GM21381 (cell line): ENCODE data around the gene HRH2.
"Not testable (repeated sequence)": the region's sequence is repeated elsewhere in the genome, so short reads cannot be mapped to it uniquely, and the experiment has no call there.

Source experiments
- ATAC-seq: cut with Tn5 transposase; IDR thresholded peaks from one replicate; pipeline ENCODE4 v1.9.1; 2021; ENCODE audit warnings: mild to moderate bottlenecking, moderate library complexity; ENCODE audit not compliant: unreplicated experiment

The HRH2 gene

DNA sequence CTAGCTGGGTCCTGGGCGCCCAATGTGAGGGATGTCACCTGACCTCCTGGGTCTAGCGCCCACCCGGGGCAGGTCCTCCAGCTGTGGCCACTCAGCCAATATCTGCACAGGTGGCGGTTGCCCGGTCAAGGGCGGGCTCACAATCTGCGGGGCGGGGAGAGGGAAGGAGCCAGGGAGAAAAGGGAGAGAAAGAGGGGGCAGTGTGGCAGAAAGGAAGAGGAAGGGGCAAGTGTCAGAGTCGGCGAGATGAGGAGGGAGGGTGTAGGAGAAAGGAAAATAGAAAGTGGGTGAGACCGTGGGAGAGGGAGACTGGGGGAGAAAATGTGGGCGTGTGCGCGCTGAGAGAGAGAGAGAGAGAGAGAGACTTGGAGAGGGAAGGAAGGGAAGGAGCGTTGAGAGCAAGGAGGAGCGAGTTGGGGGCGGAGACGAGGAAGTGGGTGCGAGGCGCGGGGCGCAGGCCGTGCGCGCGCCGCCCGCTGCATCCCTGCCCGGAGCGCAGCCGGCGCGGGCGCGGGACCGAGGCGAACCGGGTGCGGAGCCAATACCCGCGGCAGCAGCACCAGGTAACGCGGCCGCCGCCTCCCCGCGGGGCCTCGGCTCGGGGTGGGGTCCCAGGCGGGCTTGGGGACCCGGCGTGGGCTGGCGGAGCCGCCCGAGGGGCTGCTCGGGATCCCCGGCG is at the start of gene HRH2:
Gene HRH2, plus strand, starts transcription at position 479 of the 679 bp plus-strand sequence. CDS start 25,163 bp downstream, outside the sequence.
- ATAC-seq, result no peak

DNA sequence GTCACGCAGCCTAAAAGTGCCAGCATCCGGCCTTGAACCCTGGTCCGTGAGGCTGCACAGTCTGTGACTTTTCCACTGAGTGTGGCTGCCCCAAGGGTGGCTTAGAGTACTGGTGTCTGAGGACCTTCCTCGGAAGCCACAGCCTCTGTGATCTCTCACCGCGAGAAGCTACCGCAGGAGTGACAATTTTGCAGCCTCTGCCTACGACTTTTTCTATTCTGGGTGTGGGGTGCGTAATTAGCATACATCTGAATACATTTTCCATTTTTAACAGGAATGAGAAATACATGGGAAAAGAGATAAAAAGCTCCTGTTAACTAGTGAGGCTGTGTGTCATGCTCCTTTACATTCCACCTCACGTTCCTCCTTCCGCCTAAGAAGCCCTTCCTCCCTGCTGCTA is 48.3 kb upstream of the HRH2 start:
- no peak for ATAC-seq

DNA sequence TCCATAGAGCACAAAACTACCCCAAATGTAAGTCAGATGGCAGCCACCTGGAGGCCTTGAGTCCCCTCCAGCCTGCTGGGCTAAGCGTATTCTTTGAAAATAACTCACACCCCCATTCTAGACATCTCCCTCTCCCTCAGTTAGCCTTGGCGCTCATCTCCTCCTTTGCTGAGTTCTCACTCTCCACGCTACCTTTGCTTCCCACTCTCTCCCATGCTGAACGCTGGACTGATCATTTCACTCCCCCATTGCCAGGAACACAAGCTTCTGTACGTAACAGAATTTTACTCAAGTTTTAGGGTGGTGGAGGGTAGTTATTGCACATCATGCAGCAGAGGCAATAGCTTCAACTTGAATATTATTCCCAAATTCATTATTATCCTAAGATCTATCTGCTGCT is 47.5 kb upstream of the HRH2 start:
- ATAC-seq, result no peak

DNA sequence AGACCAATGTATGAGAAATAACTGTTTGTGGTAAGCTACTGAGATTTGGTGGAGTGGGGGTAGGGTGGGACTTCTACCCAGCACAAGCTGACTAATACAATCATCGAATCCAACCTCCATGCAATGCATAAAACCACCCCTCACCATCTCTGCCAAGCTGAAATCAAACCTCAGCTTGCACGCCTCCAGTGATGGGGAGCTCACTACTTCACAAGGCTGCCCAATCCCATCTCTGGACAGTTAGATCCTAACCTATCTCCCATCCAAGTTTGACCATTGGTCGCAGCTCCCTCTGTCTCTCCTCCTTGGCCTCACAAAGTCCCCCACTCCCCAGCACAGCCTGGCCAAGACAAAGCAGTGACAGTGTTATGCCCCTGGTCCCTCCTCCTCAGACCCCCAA is 47.0 kb upstream of the HRH2 start:
- no peak for ATAC-seq

DNA sequence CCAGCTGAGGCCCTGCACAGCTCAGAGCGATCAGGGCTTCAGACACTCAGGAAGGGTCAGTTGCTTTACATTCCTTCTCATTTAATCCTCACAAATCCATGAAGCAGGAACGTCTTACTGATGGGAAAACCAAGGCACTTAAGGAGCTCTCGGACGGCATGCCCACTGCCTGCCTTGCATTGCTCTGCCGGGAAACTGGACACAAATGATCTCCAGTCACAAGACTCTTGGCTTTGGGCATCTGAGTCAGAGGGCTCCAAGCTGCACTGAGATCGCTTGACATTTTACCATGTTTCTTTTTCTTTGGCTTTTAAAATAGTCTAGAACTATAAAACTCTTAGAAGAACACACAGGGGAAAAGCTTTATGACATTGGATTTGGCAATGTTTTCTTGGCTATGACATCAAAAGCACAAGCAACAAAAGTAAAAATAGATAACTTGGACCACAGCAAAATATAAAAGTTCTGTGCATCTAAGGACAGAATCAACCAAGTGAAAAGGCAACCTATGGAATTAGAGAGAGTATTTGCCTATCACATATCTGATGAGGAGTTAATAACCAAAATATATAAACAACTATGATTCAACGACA is 43.6 kb upstream of the HRH2 start:
- ATAC-seq, result no peak

- no peak for ATAC-seq
Observed at GRCh38 chr5:175614861-175615260, 43.0 kb upstream of the HRH2 start.

- ATAC-seq, result no peak
Observed at GRCh38 chr5:175616083-175616482, 41.8 kb upstream of the HRH2 start.

- not testable (repeated sequence) for ATAC-seq
Observed at GRCh38 chr5:175616527-175616926, 41.3 kb upstream of the HRH2 start.

- no peak for ATAC-seq
Observed at GRCh38 chr5:175617447-175617846, 40.4 kb upstream of the HRH2 start.

- ATAC-seq, result no peak
Observed at GRCh38 chr5:175620527-175620926, 37.3 kb upstream of the HRH2 start.

GRCh38 chr5:175621971-175622370 is 35.9 kb upstream of the HRH2 start:
- ATAC-seq, result no peak

GRCh38 chr5:175623088-175623487 is 34.8 kb upstream of the HRH2 start:
- no peak for ATAC-seq

DNA sequence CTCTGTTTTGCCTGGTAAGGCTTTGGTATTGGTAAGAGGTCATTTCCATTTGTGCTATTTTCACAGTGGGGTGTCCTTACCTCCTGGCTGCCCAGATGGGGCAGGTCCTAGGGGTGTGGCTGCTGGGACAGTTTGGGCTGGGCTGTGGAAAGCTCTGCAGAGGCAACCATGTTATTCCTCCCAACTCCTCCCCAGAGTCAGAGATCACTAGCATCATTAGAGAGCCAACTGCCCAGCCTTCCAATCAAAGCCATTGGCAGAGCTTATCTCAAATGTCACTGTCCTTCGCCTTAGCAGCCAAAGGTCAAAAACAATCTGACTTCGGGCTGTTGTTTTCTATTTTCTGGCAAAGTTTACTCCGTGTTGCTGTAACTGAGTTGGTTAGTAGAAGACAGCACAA is 33.6 kb upstream of the HRH2 start:
- no peak for ATAC-seq

GRCh38 chr5:175627005-175627404 is 30.9 kb upstream of the HRH2 start:
- no peak for ATAC-seq

DNA sequence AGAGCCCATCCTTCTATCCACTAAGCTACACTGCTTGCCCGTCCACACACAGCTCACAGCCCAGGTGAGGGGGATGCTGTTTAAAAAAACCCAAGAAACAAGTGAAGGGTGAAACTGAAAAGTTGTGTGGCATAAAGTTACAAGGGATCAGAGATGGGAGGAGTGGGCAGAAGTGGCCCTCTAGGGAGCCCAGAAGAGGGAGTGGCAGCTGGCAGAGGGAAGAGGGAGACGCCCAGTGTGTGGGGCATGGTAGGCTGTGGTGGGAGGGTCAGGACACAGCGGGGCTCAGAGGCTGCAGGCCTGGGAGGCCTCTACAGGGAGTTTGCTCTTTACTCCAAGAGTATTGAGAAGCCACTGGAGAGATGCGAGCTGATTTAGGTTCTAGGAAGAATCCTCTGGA is 30.1 kb upstream of the HRH2 start:
- no peak for ATAC-seq

- no peak for ATAC-seq
Observed at GRCh38 chr5:175628668-175629067, 29.2 kb upstream of the HRH2 start.

DNA sequence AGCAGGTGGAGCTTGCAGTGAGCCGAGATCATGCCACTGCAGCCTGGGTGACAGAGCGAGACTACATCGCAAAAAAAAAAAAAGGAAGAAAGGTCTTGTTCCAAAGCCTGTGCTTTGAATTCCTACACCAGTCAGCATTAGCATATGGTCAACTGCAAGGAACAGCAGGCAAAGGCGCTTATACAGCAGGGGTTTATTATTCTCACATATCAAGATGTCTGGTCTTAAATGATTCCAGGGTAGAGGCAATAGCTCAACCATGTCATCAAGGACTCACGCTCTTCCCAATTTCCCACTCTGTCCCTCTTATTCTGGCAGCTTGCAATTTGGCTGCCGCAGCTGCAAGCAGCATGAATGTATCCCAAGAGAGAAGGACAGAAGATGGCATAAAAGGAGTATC is 28.6 kb upstream of the HRH2 start:
- no peak for ATAC-seq

DNA sequence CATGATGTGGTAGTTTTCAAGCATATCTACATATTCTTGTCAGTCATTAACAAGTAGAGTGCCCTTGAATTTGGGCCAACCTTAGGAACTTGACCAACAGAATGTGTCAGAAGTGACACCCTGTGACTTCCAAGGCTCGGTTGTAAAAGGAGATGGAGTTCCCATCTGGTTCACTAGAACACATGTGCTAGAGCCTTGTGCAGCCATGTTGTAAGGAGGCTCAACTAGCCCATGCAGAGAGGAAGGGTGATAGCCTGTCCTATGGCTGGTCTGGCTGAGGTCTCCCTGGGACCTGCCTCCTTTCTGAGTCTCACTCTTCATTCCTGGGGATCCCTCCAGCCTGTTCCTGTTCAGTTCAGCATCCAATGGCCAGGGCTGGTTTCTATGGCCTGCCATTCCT is 28.1 kb upstream of the HRH2 start:
- no peak for ATAC-seq

DNA sequence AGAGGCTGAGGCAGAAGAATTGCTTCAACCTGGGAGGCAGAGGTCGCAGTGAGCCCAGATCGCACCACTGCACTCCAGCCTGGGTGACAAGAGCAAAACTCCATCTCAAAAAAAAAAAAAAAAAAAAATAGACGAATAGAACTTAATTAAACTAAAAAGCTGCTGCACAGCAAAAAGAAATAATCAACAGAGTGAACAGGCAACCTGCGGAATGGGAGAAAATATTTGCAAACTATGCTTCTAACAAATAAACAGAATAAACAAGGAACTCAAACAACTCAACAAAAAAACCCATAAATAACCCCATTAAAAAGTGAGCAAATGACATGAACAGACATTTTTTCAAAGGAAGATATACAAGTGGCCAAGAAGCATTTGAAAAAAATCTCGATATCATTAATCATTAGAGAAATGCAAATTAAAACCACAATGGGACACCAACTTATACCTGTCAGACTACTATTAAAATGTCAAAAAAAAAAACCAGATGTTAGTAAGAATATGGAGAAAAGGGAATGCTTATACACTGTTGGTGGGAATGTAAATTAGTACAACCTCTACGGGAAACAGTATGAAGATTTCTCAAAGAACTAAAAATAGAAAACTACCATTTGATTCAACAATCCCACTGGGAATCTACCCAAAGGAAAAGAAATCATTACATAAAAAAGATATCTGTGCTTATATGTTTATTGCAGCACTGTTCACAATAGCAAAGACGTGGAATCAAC is 21.9 kb upstream of the HRH2 start:
- no peak for ATAC-seq

DNA sequence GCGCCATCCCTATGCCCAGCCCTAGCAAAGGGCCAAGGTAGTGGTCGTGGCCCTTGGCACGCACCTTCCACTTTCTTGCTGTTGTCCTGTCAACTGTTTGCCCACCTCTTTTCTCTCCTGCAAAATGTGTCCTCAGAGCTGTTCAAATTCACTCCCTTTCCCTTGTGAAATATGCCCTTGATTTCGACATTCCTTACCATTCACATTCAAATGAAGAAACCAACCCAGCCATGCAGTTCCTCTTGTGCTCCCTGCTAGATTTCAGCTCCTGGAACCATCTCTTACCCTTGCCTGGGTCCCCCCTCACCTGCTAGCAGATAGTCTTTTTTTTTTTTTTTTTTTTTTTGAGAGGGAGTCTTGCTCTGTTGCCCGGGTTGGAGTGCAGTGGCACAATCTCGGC is 19.6 kb upstream of the HRH2 start:
- ATAC-seq, result no peak

GRCh38 chr5:175640106-175640775 is 17.6 kb upstream of the HRH2 start:
- ATAC-seq, result no peak

GRCh38 chr5:175642998-175643397 is 14.9 kb upstream of the HRH2 start:
- no peak for ATAC-seq
